Kidney (tissue), 14 donors: ENCODE results near the gene TMEM198. TPM values are rescaled to one million over a fixed set of nuclear protein-coding genes. Genes with fewer than 3 reads are reported as not detected.

Source experiments
- DNase-seq, 5 donors: peaks; one replicate each; pipeline ENCODE4 v3.0.0-alpha.2; 2013 to 2020
- FAIRE-seq: peaks from 2 replicates; lab custom pipeline; 2012; peaks lifted over from hg19 to GRCh38; lab: Jason Lieb, UNC
- H3K27ac ChIP-seq, 2 donors: one replicate each; pipeline ENCODE4 v1.7.0; 2013; ENCODE audit warnings: low read depth in 2 of 2, low read length in 2 of 2, inconsistent platforms in 1 of 2
- H3K27me3 ChIP-seq: one replicate; pipeline ENCODE4 v1.7.1; 2013; ENCODE audit warnings: low read length, inconsistent platforms; ENCODE audit not compliant: control insufficient read depth, insufficient read depth
- H3K36me3 ChIP-seq, 3 donors: one replicate each; pipeline versions ENCODE4 v1.7.0 to v1.7.1; 2013; ENCODE audit warnings: low read length in 3 of 3, control low read depth in 1 of 3, inconsistent platforms in 1 of 3; ENCODE audit not compliant: insufficient read depth in 3 of 3, control insufficient read depth in 2 of 3
- H3K4me1 ChIP-seq, 3 donors: one replicate each; pipeline versions ENCODE4 v1.7.0 to v1.7.1; 2013; ENCODE audit warnings: low read length in 3 of 3, inconsistent platforms in 1 of 3, low read depth in 1 of 3; ENCODE audit not compliant: control insufficient read depth in 2 of 3, insufficient read depth in 2 of 3
- H3K4me3 ChIP-seq, 3 donors: one replicate each; pipeline versions ENCODE4 v1.7.0 to v1.8.1; 2013; ENCODE audit warnings: low read length in 3 of 3, control low read depth in 1 of 3, inconsistent platforms in 1 of 3
- H3K9ac ChIP-seq, 3 donors: one replicate each; pipeline versions ENCODE4 v1.7.0 to v1.7.1; 2013; ENCODE audit warnings: low read length in 3 of 3, control low read depth in 1 of 3, inconsistent platforms in 1 of 3
- H3K9me3 ChIP-seq, 3 donors: one replicate each; pipeline versions ENCODE4 v1.7.0 to v1.7.1; 2013; ENCODE audit warnings: low read length in 3 of 3, control low read depth in 1 of 3, inconsistent platforms in 1 of 3; ENCODE audit not compliant: control insufficient read depth in 2 of 3, insufficient read depth in 1 of 3
- CTCF ChIP-seq: IDR thresholded peaks from 3 replicates; pipeline ENCODE4 v1.5.1; 2012; ENCODE audit warnings: mild to moderate bottlenecking, moderate library complexity, borderline replicate concordance; ENCODE audit not compliant: insufficient read depth; ENCODE audit errors: extremely low read depth
- intact Hi-C: fragments of 100-400 bp; cut with DNase I; formaldehyde crosslinking; loops from one replicate; pipeline ENCODE4 v1.11.1; 2022
- polyA plus RNA-seq: library from polyadenylated mRNA; stranded (reverse); fragments of 350-450 nt; fragmentation: Illumina TruSeq; extraction: RNeasy Lipid Tissue Mini Kit (QIAGEN cat#74804); gene quantifications from one replicate; pipeline ENCODE4 v1.2.3, GENCODE V29; 2014; ENCODE audit warnings: low read depth, low replicate concordance; ENCODE audit not compliant: insufficient read depth
- total RNA-seq: library from RNA; stranded (reverse); fragmentation: NEBNext Ultra II Directional; extraction: Animal tissue kit (Norgen Biotek cat#: 25700); gene quantifications from one replicate; pipeline ENCODE4 v1.2.1, GENCODE V29; 2021
- donor health status: control.
- donor health status: control.
- donor health status: control.
- donor health status: control.
- donor health status: control.
- donor health status: DM: yes; HTN: yes; CAD: no.
- donor health status: Normal renal cell carcinoma (clear cell type).

TMEM198 gene
- total and polyA plus RNA-seq, 2 donors from 2014 or later, result 4.2 to 4.5 TPM

- intact Hi-C loops, result no loop called here
- no peak for FAIRE-seq
These were observed 5.2 kb downstream of the TMEM198 start for GRCh38 chr2:219548990-219549389.

GRCh38 chr2:219549619-219550018 is 5.8 kb downstream of the TMEM198 start:
- Histone ChIP-seq H3K27ac (no peak overlapping the region), H3K27me3 (no peaks in the 10 kb centered on the region), H3K9ac (no peak overlapping the region), H3K4me3 (no peak overlapping the region), H3K9me3 (no peaks in the 10 kb centered on the region), H3K36me3 (no peaks in the 10 kb centered on the region), H3K4me1 (peaks cover 0 to 13% (median 0%) of the 10 kb centered on the region in 3 donors)
- no peak for FAIRE-seq
- no peak for DNase-seq
- intact Hi-C loops, result no loop called here
- no peak for TF ChIP-seq CTCF

More at GRCh38 chr2:219548990-219549389, 5.2 kb downstream of the TMEM198 start:
- H3K4me3 ChIP-seq, result no peak overlapping the region
- no peaks in the 10 kb centered on the region for H3K36me3 ChIP-seq
- no peak overlapping the region for H3K9ac ChIP-seq
- H3K27me3 ChIP-seq, result no peaks in the 10 kb centered on the region
- peak in 1 of 5 donors; percentile 36 for DNase-seq
- peaks cover 0 to 19% (median 0%) of the 10 kb centered on the region in 3 donors for H3K4me1 ChIP-seq
- H3K9me3 ChIP-seq, result no peaks in the 10 kb centered on the region
- H3K27ac ChIP-seq, result no peak overlapping the region
- no peak for TF ChIP-seq CTCF

GRCh38 chr2:219551441-219552381 is 7.9 kb downstream of the TMEM198 start:
- TF ChIP-seq CTCF, result no peak
- H3K4me3 ChIP-seq, result peak overlapping the region in 2 of 3 donors; percentile 38 to 57
- peak in 3 of 5 donors; percentile 31 to 83 (median 79) for DNase-seq
- no peak overlapping the region for H3K9ac ChIP-seq
- H3K27ac ChIP-seq, result no peak overlapping the region
- intact Hi-C loops, result no loop called here
- FAIRE-seq, result no peak
- peaks cover 0 to 12% (median 0%) of the 10 kb centered on the region in 3 donors for H3K4me1 ChIP-seq
- H3K27me3 ChIP-seq, result no peaks in the 10 kb centered on the region
- H3K9me3 ChIP-seq, result no peaks in the 10 kb centered on the region
- H3K36me3 ChIP-seq, result no peaks in the 10 kb centered on the region
